Renal cortical epithelial cell (primary cell): ENCODE measurements around the gene MPP3. TPM values are rescaled to one million over a fixed set of nuclear protein-coding genes. Genes with fewer than 3 reads are reported as not detected.
"Not testable (repeated sequence)": the region's sequence is repeated elsewhere in the genome, so short reads cannot be mapped to it uniquely, and the experiment has no call there.

Source experiments
- DNase-seq: peaks from one replicate; pipeline ENCODE4 v3.0.0-alpha.2; 2011; ENCODE audit warnings: low read depth
- total RNA-seq: library from RNA; depleted of rRNA; stranded (reverse); fragments of >200 nt; gene quantifications from 2 replicates; pipeline ENCODE4 v1.2.3, GENCODE V29; 2014

The MPP3 gene
- total RNA-seq, 1 donor from 2014 or later: 8.5 TPM

DNA sequence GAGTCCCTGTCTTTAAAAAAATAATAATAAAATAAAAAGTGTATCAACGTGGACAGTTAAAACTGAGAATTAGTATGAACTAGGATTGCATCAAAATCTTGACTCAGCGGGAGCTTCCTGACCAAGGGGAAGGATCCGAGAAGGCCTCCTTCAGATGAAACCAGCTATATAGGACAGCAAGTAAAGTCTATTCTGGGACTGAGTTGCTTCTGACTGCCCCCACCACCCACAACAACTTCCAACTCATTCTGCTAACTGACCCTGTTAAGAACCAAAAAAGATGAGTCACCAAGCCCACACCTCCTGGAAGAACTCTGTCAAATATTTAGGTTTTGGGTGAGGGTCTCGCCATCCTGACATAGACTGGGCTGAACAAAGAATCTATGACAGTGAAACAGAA lies 24.9 kb downstream of the MPP3 start:
- no peak for DNase-seq

DNA sequence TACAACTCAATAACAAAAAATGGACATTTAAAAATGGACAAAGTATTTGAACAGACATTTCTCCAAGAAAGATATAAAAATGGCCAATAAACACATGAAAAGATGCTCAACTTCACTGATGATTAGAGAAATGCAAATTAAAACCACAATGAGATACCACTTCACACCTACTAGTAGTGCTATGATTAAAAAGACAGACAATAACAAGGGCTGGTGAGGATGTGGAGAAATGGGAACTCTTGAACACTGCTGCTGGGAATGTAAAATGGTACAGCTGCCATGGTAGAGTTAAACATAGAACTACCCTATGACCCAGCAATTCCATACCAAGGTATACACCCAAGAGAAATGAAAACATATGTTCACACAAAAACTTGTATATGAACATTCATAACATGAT lies 27.8 kb downstream of the MPP3 start:
- DNase-seq: no peak

DNA sequence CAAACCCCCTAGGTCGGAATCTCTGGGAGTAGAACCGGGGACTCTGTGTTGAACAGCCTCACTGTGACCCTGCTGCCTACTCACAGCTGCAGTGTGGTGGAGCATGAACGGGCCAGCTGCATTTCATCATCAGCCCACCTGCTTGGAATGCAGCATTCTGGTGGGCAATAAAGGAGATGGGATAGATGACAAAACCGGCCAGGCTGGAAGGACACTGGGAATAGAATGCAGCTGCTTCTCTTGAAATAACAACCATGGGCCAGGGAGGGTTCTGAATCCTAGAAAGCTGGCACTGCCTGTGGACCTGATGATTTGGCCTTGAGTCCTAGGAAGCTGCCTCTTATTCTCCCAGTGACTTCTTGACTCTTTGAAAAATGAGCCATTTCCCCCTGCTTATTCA lies 29.2 kb downstream of the MPP3 start:
- no peak for DNase-seq

DNA sequence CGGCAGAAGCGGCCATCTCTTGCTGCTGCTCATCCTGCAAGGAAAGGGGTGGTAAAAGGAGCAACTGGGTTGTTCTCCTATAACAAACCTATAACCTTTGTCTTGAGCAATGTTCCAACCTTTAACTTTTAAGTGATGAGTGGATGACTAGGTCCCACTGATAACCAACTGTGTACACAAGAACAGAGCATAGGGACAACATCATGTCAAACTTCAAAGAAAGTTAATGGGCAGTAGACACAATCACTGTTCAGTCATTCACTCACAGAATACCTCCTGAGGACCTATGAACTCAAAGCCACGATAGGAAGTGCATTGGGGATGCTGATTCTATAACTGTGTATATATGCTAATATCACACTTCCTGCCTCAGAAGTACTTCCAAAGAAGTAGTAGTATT lies 31.1 kb downstream of the MPP3 start:
- DNase-seq: no peak

DNA sequence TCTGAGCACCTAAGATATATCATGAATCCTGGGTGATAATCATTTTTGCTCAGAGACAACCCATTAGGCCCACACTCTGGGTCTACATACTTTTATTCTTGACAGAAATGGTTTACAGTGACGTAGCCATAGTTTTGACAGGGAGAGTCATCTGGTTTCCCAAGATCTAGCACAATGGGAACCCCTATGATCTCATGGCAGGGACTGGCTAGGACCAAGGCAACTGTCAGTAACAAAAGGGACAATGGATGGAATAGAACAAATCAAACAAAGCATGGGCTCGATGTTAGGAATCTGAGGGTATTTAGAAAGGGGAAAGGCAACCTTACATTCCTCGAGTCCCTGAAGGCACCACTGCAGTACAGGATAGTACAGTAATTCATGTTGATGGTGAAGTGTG lies 32.2 kb downstream of the MPP3 start:
- no peak for DNase-seq

DNA sequence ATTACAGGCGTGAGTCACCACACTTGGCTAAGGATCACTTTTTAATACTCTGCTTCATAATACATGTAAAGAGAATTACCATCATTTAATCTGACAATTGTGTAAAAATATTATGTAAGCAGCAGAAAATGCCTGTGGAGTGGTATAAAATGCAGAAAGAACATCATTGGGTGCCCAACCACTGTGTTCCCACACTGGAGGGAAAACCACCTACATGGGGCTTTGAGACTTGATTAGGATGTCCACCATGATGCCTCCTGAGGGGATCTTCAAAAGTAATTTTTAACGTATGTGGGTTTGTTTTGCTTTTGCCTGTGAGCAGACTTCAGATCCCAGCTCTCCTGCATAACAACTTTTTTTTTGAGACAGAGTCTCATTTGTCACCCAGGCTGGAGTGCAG lies 33.9 kb downstream of the MPP3 start:
- DNase-seq: no peak

DNA sequence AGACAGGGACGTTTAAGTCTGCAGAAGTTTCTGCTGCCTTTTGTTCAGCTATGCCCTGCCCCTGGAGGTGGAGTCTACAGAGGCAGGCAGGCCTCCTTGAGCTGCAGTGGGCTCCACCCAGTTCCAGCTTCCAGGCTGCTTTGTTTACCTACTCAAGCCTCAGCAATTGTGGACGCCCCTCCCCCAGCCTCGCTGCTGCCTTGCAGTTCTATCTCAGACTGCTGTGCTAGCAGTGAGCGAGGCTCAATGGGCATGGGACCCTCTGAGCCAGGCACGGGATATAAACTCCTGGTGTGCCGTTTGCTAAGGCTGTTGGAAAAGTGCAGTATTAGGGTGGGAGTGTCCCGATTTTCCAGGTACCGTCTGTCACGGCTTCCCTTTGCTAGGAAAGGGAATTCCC lies 34.9 kb downstream of the MPP3 start:
- not testable (repeated sequence) for DNase-seq

DNA sequence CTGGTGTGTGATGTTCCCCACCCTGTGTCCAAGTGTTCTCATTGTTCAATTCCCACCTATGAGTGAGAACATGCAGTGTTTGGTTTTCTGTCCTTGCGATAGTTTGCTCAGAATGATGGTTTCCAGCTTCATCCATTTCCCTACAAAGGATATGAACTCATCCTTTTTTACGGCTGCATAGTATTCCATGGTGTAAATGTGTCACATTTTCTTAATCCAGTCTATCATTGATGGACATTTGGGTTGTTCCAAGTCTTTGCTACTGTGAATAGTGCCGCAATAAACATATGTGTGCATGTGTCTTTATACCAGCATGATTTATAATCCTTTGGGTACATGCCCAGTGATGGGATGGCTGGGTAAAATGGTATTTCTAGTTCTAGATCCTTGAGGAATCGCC lies 40.3 kb downstream of the MPP3 start:
- DNase-seq: not testable (repeated sequence)

DNA sequence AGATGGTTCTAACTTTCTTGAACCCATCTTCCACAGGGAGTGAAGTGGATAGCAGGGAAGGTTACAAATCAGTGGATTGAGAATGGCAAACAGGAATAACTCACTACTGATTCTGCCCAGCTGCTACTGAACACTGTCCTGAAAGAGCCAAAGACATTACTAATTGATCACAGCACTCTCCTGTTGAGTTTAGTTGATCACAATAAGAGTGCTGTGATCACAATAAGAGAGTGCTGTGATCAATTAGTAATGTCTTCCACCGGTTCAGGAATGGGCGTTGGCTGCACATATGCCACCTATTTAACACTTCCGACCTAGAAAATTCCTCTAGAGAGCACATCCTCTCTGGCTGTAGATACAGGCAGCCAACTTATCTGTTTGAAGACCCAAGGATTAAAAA lies 41.4 kb downstream of the MPP3 start:
- DNase-seq: peak; percentile 85

DNA sequence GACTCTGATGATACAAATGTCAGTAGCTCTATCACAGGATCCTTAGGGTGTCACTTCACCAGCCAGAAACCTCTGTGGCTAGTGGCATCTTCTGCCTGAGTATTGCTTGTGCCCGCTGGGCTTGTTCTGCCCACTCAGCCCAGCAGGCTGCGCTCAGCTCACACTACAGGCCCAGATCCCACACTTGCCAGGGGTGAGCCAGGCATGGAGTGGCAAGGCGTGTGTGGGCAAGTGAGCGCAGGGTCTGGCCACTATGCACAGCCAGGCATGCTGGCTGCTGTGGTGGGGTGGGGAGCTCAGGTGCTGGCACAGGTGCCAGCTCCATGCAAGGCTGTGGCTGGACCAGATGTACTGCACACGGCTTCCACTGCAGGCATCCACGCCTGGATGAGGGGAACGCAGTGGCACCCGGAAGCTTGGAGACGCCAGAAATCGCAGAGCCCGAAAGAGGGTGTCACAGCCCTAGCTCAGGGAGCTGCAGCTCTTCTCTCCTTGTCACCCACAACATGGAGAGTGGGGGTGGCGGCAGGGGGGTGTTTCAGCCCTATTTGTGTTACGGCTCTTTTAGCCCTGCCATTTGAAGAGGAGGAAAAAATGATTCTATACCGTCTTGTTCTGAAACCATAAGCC lies 42.5 kb downstream of the MPP3 start:
- no peak for DNase-seq

DNA sequence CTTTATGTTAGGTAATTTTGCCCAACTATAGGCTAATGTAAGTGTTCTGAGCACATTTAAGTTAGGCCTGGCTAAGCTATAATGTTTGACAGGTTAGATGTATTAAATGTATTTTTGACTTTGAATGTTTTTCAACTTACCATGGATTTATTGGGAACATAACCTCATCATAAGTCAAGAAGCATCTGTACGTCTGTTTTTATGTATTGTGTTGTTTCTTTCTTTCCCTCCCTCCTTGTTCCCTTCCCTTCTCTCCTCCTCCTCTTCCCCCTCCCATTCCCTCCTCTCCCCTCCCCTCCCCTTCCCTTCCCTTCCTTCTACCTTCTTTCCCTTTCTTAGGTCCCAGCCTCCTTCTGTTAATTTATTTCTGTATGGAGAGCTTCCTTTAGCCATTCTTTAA lies 43.5 kb downstream of the MPP3 start:
- DNase-seq: no peak

DNA sequence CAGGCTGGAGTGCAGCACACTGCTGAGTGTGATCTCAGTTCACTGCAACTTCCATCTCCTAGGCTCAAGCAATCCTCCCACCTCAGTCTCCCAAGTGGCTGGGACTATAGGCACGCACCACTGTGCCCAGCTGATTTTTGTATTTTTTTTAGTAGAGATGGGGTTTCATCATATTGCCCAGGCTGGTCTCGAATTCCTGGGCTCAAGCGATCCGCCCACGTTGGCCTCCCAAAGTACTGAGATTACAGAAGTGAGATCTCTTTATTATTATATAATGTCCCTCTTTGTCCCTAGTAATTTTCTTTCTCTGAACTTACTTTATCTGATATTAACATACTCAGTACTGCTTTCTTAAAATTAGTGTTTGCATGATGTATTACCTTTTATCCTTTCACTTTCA lies 44.4 kb downstream of the MPP3 start:
- DNase-seq: no peak

DNA sequence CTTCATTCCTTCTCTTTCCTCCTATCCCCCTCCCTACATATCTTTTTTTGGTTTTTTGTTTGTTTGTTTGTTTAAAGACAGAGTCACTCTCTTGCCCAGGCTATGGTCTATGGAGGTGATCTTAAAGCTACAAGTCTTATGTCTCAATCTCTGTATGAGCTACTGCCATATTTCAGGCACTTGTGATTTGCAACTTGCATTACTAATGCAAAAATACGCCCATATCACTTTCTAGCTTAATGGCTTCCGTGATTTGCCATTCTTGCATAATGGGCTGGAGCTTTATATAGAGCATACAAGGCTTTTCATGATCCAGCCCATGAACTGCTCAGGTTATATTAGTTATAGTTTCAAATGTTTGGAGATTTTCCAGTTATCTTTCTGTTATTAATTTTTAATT lies 45.2 kb downstream of the MPP3 start:
- no peak for DNase-seq

DNA sequence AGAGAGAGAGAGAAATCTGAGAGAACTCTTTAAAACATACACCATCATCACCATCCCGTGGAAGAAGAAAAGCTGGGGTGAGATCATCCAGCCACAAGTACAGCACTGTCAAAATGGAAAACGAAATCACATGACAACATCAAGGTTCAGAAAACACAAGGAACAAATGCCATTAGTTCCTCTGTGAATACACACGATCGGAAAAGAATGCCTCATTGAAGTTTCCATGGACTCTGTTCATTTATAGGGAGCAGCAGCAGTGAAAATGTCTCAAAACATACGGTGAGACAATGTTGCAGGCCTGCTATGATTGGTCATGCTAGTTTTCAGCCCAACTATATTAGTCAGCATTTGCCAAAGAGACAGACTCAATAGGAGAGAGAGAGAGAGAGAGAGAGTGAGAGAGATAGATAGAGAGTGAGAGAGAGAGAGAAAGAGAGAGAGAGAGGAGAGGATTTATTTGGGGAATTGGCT lies 48.3 kb downstream of the MPP3 start:
- no peak for DNase-seq

DNA sequence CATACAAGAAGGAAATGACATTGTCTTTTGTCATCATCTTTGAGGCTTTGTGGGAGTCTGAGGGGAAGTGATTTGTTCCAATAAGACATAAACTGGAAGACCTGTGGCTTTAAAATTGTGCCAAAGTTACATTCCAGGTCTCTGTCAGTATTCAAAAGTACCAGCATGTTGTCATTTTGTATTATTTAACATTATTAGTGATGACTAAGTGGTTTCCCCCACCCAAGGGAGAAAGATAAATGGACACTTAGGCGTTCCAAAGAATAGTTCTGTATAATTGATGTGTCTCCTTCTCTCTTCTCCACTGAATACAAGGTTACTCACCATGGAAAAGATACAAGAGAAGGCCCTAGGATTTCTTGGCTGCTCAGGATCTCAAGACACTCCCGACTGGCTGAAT lies 48.9 kb downstream of the MPP3 start:
- DNase-seq: no peak

DNA sequence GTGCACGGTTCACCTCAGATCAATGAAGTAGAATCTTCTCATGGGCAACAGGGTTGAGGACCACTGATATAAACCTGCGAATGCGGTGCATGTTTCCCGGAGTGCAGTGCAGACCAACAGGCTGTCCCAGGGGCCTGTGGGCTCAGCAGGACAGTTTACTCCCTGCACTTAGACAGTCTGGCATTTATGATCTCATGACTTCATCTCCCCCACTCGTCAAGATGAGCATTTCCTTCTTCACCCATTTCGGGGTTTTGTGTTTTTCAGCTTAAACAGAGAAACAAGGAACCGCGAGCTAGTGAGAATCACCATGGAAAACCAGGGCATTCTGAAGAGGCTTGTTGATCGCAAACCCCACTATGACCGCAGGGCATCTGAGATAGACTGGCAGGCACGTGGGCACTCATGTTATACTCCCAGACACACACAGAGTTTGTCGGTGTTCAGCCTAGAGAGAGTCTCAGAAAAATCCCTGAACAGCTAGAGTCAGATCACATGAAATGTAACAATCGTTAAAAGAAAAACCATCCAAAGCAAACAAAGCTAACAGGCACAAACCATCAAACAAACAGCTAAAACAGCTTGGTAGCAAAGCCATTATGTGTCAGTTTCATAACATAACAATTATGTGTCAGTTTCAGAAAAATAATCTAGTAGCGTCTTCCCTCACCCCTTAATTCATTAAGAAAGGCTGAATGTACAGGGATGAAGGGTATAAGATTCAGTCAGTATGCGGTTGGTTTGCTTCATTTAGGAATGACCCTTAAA lies 49.8 kb downstream of the MPP3 start:
- no peak for DNase-seq

DNA sequence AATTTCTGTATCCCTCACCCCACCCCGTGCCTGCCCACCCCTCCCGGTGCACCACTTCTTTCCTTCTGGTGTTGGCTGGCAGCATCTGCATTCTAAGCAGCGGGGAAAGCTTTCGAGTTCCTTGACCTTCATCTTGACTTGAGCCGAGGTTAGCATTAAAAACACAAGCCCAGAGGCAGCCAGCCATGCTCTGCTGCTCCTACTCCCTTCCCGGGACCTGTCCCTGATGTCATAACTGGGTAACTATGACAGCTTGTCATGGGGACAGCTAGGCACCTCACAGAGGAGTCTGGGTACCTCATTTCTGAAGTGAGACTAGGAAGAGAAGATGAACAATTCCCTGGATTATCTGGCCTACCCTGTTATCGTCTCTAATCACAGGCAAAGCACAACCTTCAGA lies 52.8 kb downstream of the MPP3 start, which contains the start of gene CFAP97D1:
Gene CFAP97D1, plus strand, starts transcription at position 301 of the 400 bp plus-strand sequence. Its CDS starts 28 bp downstream, at position 329.
- no peak for DNase-seq

DNA sequence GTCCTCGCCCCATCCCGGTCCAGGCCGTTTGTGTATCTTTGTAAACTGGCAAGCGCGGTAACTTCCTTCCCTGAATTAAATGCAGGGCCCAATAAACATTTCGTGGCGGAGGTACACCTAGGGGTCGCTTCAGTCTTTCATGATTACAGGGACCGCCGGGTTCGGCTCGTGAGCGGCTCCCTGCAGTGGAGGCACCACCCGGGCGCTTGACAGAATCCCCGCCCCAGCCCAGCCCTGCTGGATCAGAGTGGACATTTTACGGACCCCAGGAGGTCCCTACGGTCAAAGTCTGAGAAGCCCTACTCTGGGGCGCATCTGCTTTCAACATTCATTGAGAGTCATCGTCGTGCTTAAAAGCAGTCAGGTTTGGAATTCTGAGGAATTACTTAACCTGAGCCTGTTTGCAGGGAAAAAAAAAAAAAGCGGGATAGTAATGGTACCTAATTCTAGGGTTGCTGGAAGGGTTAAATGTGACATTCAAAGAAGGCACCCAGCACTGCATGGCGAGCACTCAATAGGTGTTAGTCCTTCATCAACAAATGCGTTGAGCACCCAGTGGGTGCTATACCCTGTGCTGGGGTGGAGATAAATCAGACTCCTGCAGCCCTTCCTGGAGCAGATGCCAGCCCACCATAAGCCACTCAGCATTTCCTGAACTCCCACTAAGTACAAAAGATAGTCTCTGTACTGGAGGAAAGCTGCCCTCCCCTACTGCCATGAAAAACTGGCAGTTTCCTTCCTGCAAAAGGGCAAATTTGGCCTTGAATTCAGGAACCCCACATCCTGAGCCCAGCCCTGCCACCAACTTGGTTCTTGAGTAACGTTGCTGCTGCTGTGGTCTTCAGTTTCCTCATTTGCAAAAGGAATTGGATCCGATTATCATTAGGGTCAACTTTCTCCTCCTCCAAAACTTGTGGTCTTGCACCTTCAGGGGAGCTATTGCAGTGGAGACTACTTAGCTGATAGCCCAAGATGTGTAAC lies 53.5 kb downstream of the MPP3 start:
- no peak for DNase-seq

DNA sequence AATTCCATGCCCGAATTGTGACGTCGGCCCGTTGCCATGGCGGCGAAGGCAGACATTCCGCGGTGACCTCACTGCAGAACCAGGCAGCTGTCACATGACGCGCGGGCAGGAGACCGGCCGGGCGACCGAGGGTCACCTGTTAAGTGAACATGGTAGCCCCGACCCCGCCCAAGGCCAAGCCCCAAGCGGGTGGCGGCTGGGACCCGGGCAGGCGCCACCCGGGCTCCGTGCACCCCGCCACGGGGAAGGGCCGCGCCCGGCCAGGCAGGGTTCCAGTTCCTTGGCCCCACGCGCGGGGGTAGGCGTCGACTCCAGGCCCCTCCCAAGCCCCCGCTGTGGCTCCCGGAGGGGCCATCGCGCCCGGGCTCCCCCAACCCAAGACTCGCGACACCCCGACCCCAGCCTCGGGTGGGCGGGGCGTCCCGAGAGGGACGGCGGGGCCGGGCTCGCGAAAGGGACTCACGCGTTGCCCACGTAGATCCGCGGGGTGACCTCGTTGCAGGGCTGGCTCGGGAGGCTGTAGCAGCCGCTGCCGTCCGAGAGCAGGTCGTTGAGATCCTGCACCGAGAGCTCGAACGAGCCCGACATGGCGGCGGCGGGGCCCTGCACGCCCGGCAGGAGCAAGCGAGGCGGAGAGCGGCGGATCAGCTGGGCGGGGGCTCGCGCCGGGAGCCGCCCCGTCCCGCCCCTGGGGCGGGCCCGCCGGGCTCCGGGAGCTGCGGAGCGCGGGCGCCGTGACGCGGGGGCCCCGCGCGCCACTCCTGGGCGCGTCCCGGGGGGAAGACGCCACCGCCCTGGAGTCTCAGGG lies 54.4 kb downstream of the MPP3 start, which contains the start of gene DUSP3:
Gene DUSP3, minus strand, starts transcription at position 641 of the 808 bp plus-strand sequence. Its CDS starts 53 bp downstream, at position 588.
- peak; percentile 83 for DNase-seq

DNA sequence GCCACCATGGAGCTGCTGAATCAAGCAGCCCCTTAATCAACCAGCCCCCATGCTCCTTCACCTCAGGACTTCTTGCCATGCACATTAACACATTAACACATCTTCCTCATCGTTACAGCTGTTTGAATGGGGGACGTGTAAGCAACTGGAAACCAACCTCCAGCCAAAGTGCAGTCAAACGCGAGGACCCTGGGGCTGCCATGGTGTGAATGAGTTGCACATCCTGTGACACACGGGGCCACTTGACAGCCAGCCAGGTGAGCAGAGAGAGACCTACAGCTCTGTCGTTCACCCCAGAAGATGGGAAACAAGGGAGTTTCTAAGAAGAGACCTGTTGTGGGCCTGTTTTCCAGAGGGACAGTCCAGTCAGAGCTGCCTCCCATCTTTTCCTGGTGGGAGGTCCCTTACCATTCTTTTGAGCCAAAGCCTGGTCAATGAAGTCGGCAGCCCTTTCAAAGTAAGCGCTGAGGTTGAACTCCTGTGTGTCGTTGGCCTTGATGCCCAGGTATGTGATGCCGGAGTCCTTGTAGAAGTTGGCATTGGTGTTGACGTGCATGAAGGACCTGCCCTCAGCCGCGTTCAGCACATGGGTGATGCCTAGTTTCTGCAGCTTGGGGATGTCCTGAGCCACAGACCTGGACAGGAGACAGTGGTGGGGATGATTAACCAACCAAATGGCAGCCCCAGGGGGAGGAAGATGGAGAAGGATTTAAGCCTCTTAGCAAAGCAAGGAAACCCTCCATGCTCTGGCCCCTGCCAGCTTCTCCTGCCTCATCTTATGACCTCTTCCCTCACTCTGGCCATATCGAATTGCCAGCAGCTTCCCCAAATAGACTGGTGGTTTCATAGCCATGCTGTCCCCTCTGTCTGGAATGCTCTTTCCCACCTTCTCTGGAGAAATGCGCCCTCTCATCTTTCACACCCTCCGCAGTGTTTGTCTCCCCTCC lies 58.4 kb downstream of the MPP3 start:
- no peak for DNase-seq
